GM21367 (cell line): Measurements from ENCODE around the gene IQGAP3.
"Not testable (repeated sequence)": the region's sequence is repeated elsewhere in the genome, so short reads cannot be mapped to it uniquely, and the experiment has no call there.

Experiments used
- ATAC-seq: cut with Tn5 transposase; IDR thresholded peaks from one replicate; pipeline ENCODE4 v1.9.1; 2021; ENCODE audit not compliant: unreplicated experiment

The IQGAP3 gene

GRCh38 chr1:156595016-156595415 lies 22.7 kb upstream of the IQGAP3 start:
- ATAC-seq = no peak

- ATAC-seq = no peak
Measured at GRCh38 chr1:156594190-156594589, 21.8 kb upstream of the IQGAP3 start.

- ATAC-seq = no peak
Measured at GRCh38 chr1:156593661-156593989, 21.3 kb upstream of the IQGAP3 start.

GRCh38 chr1:156592910-156593660 lies 20.7 kb upstream of the IQGAP3 start:
- no peak for ATAC-seq

- ATAC-seq = no peak
Measured at GRCh38 chr1:156592158-156592909, 20.0 kb upstream of the IQGAP3 start.

- peak; percentile 86 for ATAC-seq
Measured at GRCh38 chr1:156591432-156592157, 19.2 kb upstream of the IQGAP3 start, which contains the start of gene NAXE. NAXE (plus strand) TSS chr1:156591776; CDS start chr1:156591805, 29 bp downstream.

GRCh38 chr1:156591181-156591431 lies 18.7 kb upstream of the IQGAP3 start:
- ATAC-seq = no peak

- no peak for ATAC-seq
Measured at GRCh38 chr1:156590326-156591180, 18.2 kb upstream of the IQGAP3 start.

GRCh38 chr1:156589546-156589945 lies 17.2 kb upstream of the IQGAP3 start:
- no peak for ATAC-seq

- ATAC-seq = not testable (repeated sequence)
Measured at GRCh38 chr1:156587927-156588326, 15.6 kb upstream of the IQGAP3 start.

GRCh38 chr1:156586892-156587477 lies 14.6 kb upstream of the IQGAP3 start:
- no peak for ATAC-seq

GRCh38 chr1:156586323-156586722 lies 14.0 kb upstream of the IQGAP3 start:
- ATAC-seq = no peak

GRCh38 chr1:156584813-156585212 lies 12.4 kb upstream of the IQGAP3 start:
- no peak for ATAC-seq

- ATAC-seq = no peak
Measured at GRCh38 chr1:156583821-156584622, 11.7 kb upstream of the IQGAP3 start.

- ATAC-seq = no peak
Measured at GRCh38 chr1:156582388-156583017, 10.1 kb upstream of the IQGAP3 start.

GRCh38 chr1:156581661-156582387 lies 9.5 kb upstream of the IQGAP3 start:
- no peak for ATAC-seq

GRCh38 chr1:156579472-156579871 lies 7.1 kb upstream of the IQGAP3 start, which contains the start of gene TTC24:
TTC24 (plus strand) TSS chr1:156579723; CDS start chr1:156581365, 1,642 bp downstream.
- no peak for ATAC-seq

GRCh38 chr1:156578055-156578454 lies 5.7 kb upstream of the IQGAP3 start:
- ATAC-seq = no peak

GRCh38 chr1:156577550-156577949 lies 5.2 kb upstream of the IQGAP3 start:
- no peak for ATAC-seq
